ENCODE measurements around the gene PFDN4.

DNA sequence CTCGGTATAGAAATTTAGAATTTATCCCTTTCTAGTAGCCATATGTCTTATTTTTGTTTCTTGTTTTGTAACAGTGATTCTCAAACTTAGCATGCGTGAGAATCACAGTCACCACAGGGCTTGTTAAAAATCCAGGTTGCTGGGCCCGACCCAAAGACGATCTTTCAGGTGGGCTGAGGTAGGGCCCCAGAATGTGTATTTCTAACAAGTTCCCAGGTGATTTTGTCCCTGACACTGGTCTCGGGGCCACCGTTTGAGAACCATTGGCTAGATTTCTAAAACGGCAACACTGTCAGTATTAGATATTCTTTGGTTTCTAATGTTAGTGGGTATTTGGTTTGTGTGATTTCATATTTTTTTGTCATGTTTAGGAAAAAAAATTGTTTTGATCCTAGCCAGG is 9.9 kb downstream of the PFDN4 start:
- TF ChIP-seq, protein P1, sequence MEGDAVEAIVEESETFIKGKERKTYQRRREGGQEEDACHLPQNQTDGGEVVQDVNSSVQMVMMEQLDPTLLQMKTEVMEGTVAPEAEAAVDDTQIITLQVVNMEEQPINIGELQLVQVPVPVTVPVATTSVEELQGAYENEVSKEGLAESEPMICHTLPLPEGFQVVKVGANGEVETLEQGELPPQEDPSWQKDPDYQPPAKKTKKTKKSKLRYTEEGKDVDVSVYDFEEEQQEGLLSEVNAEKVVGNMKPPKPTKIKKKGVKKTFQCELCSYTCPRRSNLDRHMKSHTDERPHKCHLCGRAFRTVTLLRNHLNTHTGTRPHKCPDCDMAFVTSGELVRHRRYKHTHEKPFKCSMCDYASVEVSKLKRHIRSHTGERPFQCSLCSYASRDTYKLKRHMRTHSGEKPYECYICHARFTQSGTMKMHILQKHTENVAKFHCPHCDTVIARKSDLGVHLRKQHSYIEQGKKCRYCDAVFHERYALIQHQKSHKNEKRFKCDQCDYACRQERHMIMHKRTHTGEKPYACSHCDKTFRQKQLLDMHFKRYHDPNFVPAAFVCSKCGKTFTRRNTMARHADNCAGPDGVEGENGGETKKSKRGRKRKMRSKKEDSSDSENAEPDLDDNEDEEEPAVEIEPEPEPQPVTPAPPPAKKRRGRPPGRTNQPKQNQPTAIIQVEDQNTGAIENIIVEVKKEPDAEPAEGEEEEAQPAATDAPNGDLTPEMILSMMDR (IDR thresholded peaks at IDR 0.05; ENCODE audit: low read depth, low read length, poor library complexity, severe bottlenecking): no peak
- no peak for TF ChIP-seq EZH2phosphoT487 (IDR thresholded peaks at IDR 0.05; ENCODE audit: borderline replicate concordance, low read length)
